ENCODE results near the gene NRIP1.

The NRIP1 gene

DNA sequence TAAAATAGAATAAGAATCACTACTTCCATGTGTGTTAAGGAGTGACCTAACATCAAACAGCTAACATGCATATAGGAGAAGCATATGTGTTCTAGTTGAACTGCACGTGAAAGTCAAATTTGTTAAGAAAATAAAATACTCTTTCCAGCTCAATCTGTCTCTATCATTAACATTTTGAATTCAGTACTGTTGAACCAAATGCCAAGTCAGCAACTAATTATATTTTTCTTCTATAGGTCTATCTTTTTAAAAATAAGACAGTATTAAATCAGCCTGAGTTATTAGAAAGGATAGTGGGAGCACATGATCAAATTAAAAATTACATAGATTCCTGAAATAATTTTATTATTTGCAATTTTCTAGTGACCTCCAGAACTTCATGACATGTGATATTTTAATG, 141.8 kb downstream of the NRIP1 start:
- H3K36me3 ChIP-seq (ENCODE audit: control insufficient read depth, low read length) = no peaks in the 10 kb centered on the region
- H3K79me2 ChIP-seq (ENCODE audit: control insufficient read depth, low read length) = no peaks in the 10 kb centered on the region
- no peaks in the 10 kb centered on the region for H3K4me1 ChIP-seq (ENCODE audit: control insufficient read depth, low read length)
- H3K9me3 ChIP-seq (ENCODE audit: control insufficient read depth, insufficient read depth, low read length) = no peaks in the 10 kb centered on the region
- TF ChIP-seq EZH2phosphoT487 (IDR thresholded peaks at IDR 0.05; ENCODE audit: borderline replicate concordance, low read length) = no peak
- no peak for TF ChIP-seq CTCF (IDR thresholded peaks at IDR 0.05; ENCODE audit: low read depth, low read length, poor library complexity, severe bottlenecking)
- no peaks in the 10 kb centered on the region for H3K27me3 ChIP-seq (ENCODE audit: control insufficient read depth, low read length)
- no peak overlapping the region for H3K4me2 ChIP-seq (ENCODE audit: low read length)
- H3K4me3 ChIP-seq (ENCODE audit: low read length) = no peak overlapping the region
- H3F3A ChIP-seq (ENCODE audit: control insufficient read depth, insufficient read depth) = no peaks in the 10 kb centered on the region
- no peaks in the 10 kb centered on the region for H3K9me2 ChIP-seq (replicated peaks; ENCODE audit: control insufficient read depth, low read length)
- H4K20me1 ChIP-seq (ENCODE audit: control insufficient read depth, insufficient read depth, low read depth, low read length) = no peaks in the 10 kb centered on the region
- H3K27ac ChIP-seq (ENCODE audit: low read depth, low read length) = no peak overlapping the region

- no peaks in the 10 kb centered on the region for H3F3A ChIP-seq (ENCODE audit: control insufficient read depth, insufficient read depth)
- no peaks in the 10 kb centered on the region for H3K27me3 ChIP-seq (ENCODE audit: control insufficient read depth, low read length)
- H3K4me3 ChIP-seq (ENCODE audit: low read length) = no peak overlapping the region
- no peaks in the 10 kb centered on the region for H3K79me2 ChIP-seq (ENCODE audit: control insufficient read depth, low read length)
- no peak overlapping the region for H3K27ac ChIP-seq (ENCODE audit: low read depth, low read length)
- no peaks in the 10 kb centered on the region for H3K9me2 ChIP-seq (replicated peaks; ENCODE audit: control insufficient read depth, low read length)
- H3K4me2 ChIP-seq (ENCODE audit: low read length) = no peak overlapping the region
- H3K9me3 ChIP-seq (ENCODE audit: control insufficient read depth, insufficient read depth, low read length) = no peaks in the 10 kb centered on the region
- H3K4me1 ChIP-seq (ENCODE audit: control insufficient read depth, low read length) = no peaks in the 10 kb centered on the region
- H3K36me3 ChIP-seq (ENCODE audit: control insufficient read depth, low read length) = no peaks in the 10 kb centered on the region
- TF ChIP-seq CTCF (IDR thresholded peaks at IDR 0.05; ENCODE audit: low read depth, low read length, poor library complexity, severe bottlenecking) = no peak
- TF ChIP-seq EZH2phosphoT487 (IDR thresholded peaks at IDR 0.05; ENCODE audit: borderline replicate concordance, low read length) = no peak
- no peaks in the 10 kb centered on the region for H4K20me1 ChIP-seq (ENCODE audit: control insufficient read depth, insufficient read depth, low read depth, low read length)
These were observed 146.3 kb downstream of the NRIP1 start for GRCh38 chr21:14918527-14918926.

DNA sequence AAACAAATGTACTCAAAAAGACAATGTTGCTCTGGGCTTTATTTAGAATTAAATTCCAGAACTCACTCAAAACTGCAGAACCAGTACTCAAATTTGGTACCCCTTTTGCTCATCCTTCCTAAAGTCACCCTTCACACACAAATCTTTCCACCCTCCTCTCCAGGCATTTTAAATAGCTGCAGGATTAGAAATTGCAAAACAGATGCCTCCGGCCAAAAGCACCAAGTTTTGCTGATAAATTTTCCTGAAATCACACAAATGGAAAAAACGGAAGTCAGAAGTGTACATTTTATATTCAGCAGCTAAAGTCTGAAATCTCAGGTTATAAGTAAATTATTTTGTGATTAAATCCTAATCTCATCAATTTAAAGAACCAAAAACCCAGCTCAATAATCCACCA, 147.0 kb downstream of the NRIP1 start:
- no peaks in the 10 kb centered on the region for H3K4me1 ChIP-seq (ENCODE audit: control insufficient read depth, low read length)
- H3K9me2 ChIP-seq (replicated peaks; ENCODE audit: control insufficient read depth, low read length) = no peaks in the 10 kb centered on the region
- no peaks in the 10 kb centered on the region for H3K36me3 ChIP-seq (ENCODE audit: control insufficient read depth, low read length)
- no peak overlapping the region for H3K27ac ChIP-seq (ENCODE audit: low read depth, low read length)
- no peaks in the 10 kb centered on the region for H3K9me3 ChIP-seq (ENCODE audit: control insufficient read depth, insufficient read depth, low read length)
- no peaks in the 10 kb centered on the region for H3K79me2 ChIP-seq (ENCODE audit: control insufficient read depth, low read length)
- no peaks in the 10 kb centered on the region for H3F3A ChIP-seq (ENCODE audit: control insufficient read depth, insufficient read depth)
- H4K20me1 ChIP-seq (ENCODE audit: control insufficient read depth, insufficient read depth, low read depth, low read length) = no peaks in the 10 kb centered on the region
- no peak overlapping the region for H3K4me3 ChIP-seq (ENCODE audit: low read length)
- TF ChIP-seq EZH2phosphoT487 (IDR thresholded peaks at IDR 0.05; ENCODE audit: borderline replicate concordance, low read length) (no peak), CTCF (IDR thresholded peaks at IDR 0.05; ENCODE audit: low read depth, low read length, poor library complexity, severe bottlenecking) (no peak)
- no peaks in the 10 kb centered on the region for H3K27me3 ChIP-seq (ENCODE audit: control insufficient read depth, low read length)
- no peak overlapping the region for H3K4me2 ChIP-seq (ENCODE audit: low read length)

All from DOHH2 (cell line).